Stimulated activated CD8-positive, alpha-beta memory T cell treated with anti-CD3 and anti-CD28 coated beads, Interleukin-15, amount 100 ng/mL, for 4 hours (primary cell): ENCODE measurements around the gene PEMT.
"Not testable (repeated sequence)": the region's sequence is repeated elsewhere in the genome, so short reads cannot be mapped to it uniquely, and the experiment has no call there.

Experiments
- DNase-seq, 2 donors: peaks; one replicate each; pipeline ENCODE4 v3.0.0-alpha.2; 2020; ENCODE audit warnings: low read depth in 2 of 2

Gene PEMT

GRCh38 chr17:17487998-17488397 lies 103.5 kb downstream of the PEMT start:
- no peak for DNase-seq

- DNase-seq = not testable (repeated sequence)
Measured at GRCh38 chr17:17486416-17486815, 105.1 kb downstream of the PEMT start.

- no peak for DNase-seq
Measured at GRCh38 chr17:17485420-17485819, 106.1 kb downstream of the PEMT start.

GRCh38 chr17:17484451-17484899 lies 107.0 kb downstream of the PEMT start:
- DNase-seq = no peak

- DNase-seq = no peak
Measured at GRCh38 chr17:17481860-17482259, 109.6 kb downstream of the PEMT start.

GRCh38 chr17:17480593-17481148 lies 110.8 kb downstream of the PEMT start:
- no peak for DNase-seq

GRCh38 chr17:17479209-17479608 lies 112.3 kb downstream of the PEMT start:
- DNase-seq = no peak

GRCh38 chr17:17476865-17477467 lies 114.5 kb downstream of the PEMT start, which contains the start of gene MED9:
Gene MED9, plus strand, starts transcription at chr17:17477000. Its CDS starts 42 bp downstream, at chr17:17477042.
- DNase-seq = peak; percentile 89 to 91

- DNase-seq = no peak
Measured at GRCh38 chr17:17474341-17474740, 117.2 kb downstream of the PEMT start.

- DNase-seq = no peak
Measured at GRCh38 chr17:17472333-17472920, 119.1 kb downstream of the PEMT start.

- no peak for DNase-seq
Measured at GRCh38 chr17:17469996-17470395, 121.5 kb downstream of the PEMT start.

GRCh38 chr17:17469358-17469757 lies 122.2 kb downstream of the PEMT start:
- no peak for DNase-seq

- no peak for DNase-seq
Measured at GRCh38 chr17:17468217-17469010, 123.1 kb downstream of the PEMT start.

GRCh38 chr17:17467720-17468119 lies 123.8 kb downstream of the PEMT start:
- DNase-seq = no peak

GRCh38 chr17:17467016-17467415 lies 124.5 kb downstream of the PEMT start:
- no peak for DNase-seq

- no peak for DNase-seq
Measured at GRCh38 chr17:17466511-17466910, 125.0 kb downstream of the PEMT start.

GRCh38 chr17:17465878-17466277 lies 125.6 kb downstream of the PEMT start:
- DNase-seq = not testable (repeated sequence)

GRCh38 chr17:17463821-17464220 lies 127.7 kb downstream of the PEMT start:
- DNase-seq = no peak

- no peak for DNase-seq
Measured at GRCh38 chr17:17462048-17462824, 129.3 kb downstream of the PEMT start.

GRCh38 chr17:17460038-17460437 lies 131.5 kb downstream of the PEMT start:
- DNase-seq = no peak

- no peak for DNase-seq
Measured at GRCh38 chr17:17457680-17458079, 133.8 kb downstream of the PEMT start.

GRCh38 chr17:17456251-17456650 lies 135.3 kb downstream of the PEMT start:
- no peak for DNase-seq
